ENCODE measurements around the gene LIN7B.

The LIN7B gene

GRCh38 chr19:49084206-49085019 is 29.8 kb upstream of the LIN7B start:
- TF ChIP-seq TEAD4 (IDR thresholded peaks at IDR 0.05) (no peak), MAX (IDR thresholded peaks at IDR 0.05) (no peak), CEBPB (IDR thresholded peaks at IDR 0.05) (no peak), EGR1 (IDR thresholded peaks at IDR 0.05) (no peak)

- TF ChIP-seq MAX (IDR thresholded peaks at IDR 0.05) = peak; percentile 84
- TF ChIP-seq USF1 (IDR thresholded peaks at IDR 0.05) = 0 out of 2 replicates have a peak, but pooled peaks have one; percentile 20
- TF ChIP-seq EGR1 (IDR thresholded peaks at IDR 0.05) = peak; percentile 82
- no peak for TF ChIP-seq RAD21 (IDR thresholded peaks at IDR 0.05; ENCODE audit: low read depth)
- peak; percentile 91 for TF ChIP-seq NFIC (IDR thresholded peaks at IDR 0.05)
- no peak for TF ChIP-seq YY1 (IDR thresholded peaks at IDR 0.05; ENCODE audit: low read depth)
- TF ChIP-seq TEAD4 (IDR thresholded peaks at IDR 0.05) = 0 out of 2 replicates have a peak, but pooled peaks have one; percentile 3
- TF ChIP-seq CEBPB (IDR thresholded peaks at IDR 0.05) = no peak
- 0 out of 2 replicates have a peak, but pooled peaks have one; percentile 1 for TF ChIP-seq ZBTB7A (IDR thresholded peaks at IDR 0.05; ENCODE audit: low read depth)
- TF ChIP-seq CREB1 (IDR thresholded peaks at IDR 0.05; ENCODE audit: low read depth) = no peak
- 0 out of 2 replicates have a peak, but pooled peaks have one; percentile 51 for TF ChIP-seq FOXM1 (IDR thresholded peaks at IDR 0.05; ENCODE audit: borderline replicate concordance, low read depth)
- no peak for TF ChIP-seq REST (IDR thresholded peaks at IDR 0.05; ENCODE audit: low read depth)
- TF ChIP-seq TCF12 (IDR thresholded peaks at IDR 0.05; ENCODE audit: low read depth) = peak; percentile 54
- TF ChIP-seq TAF1 (IDR thresholded peaks at IDR 0.05; ENCODE audit: low read depth) = peak; percentile 99
- TF ChIP-seq EP300 (IDR thresholded peaks at IDR 0.05; ENCODE audit: borderline replicate concordance) = peak; percentile 15; the same call in 1 of the 2 replicates
Observed at GRCh38 chr19:49085020-49085867, 28.9 kb upstream of the LIN7B start, which contains the start of gene SNRNP70. Gene SNRNP70 (plus strand): TSS chr19:49085451. CDS start chr19:49086415, 964 bp downstream.

GRCh38 chr19:49085868-49086232 is 28.3 kb upstream of the LIN7B start:
- TF ChIP-seq NFIC (IDR thresholded peaks at IDR 0.05) = no peak
- no peak for TF ChIP-seq REST (IDR thresholded peaks at IDR 0.05; ENCODE audit: low read depth)
- TF ChIP-seq MAX (IDR thresholded peaks at IDR 0.05) = no peak
- TF ChIP-seq EP300 (IDR thresholded peaks at IDR 0.05; ENCODE audit: borderline replicate concordance) = no peak
- TF ChIP-seq TCF12 (IDR thresholded peaks at IDR 0.05; ENCODE audit: low read depth) = no peak
- no peak for TF ChIP-seq TEAD4 (IDR thresholded peaks at IDR 0.05)
- TF ChIP-seq CEBPB (IDR thresholded peaks at IDR 0.05) = no peak
- no peak for TF ChIP-seq EGR1 (IDR thresholded peaks at IDR 0.05)
- no peak for TF ChIP-seq TAF1 (IDR thresholded peaks at IDR 0.05; ENCODE audit: low read depth)
- no peak for TF ChIP-seq USF1 (IDR thresholded peaks at IDR 0.05)
- no peak for TF ChIP-seq CREB1 (IDR thresholded peaks at IDR 0.05; ENCODE audit: low read depth)
- no peak for TF ChIP-seq FOXM1 (IDR thresholded peaks at IDR 0.05; ENCODE audit: borderline replicate concordance, low read depth)
- TF ChIP-seq ZBTB7A (IDR thresholded peaks at IDR 0.05; ENCODE audit: low read depth) = no peak
- TF ChIP-seq YY1 (IDR thresholded peaks at IDR 0.05; ENCODE audit: low read depth) = no peak
- TF ChIP-seq RAD21 (IDR thresholded peaks at IDR 0.05; ENCODE audit: low read depth) = no peak

GRCh38 chr19:49086296-49086695 is 27.9 kb upstream of the LIN7B start:
- no peak for TF ChIP-seq EGR1 (IDR thresholded peaks at IDR 0.05)
- no peak for TF ChIP-seq TCF12 (IDR thresholded peaks at IDR 0.05; ENCODE audit: low read depth)
- no peak for TF ChIP-seq MAX (IDR thresholded peaks at IDR 0.05)
- no peak for TF ChIP-seq USF1 (IDR thresholded peaks at IDR 0.05)
- TF ChIP-seq TAF1 (IDR thresholded peaks at IDR 0.05; ENCODE audit: low read depth) = no peak
- no peak for TF ChIP-seq FOXM1 (IDR thresholded peaks at IDR 0.05; ENCODE audit: borderline replicate concordance, low read depth)
- no peak for TF ChIP-seq YY1 (IDR thresholded peaks at IDR 0.05; ENCODE audit: low read depth)
- no peak for TF ChIP-seq NFIC (IDR thresholded peaks at IDR 0.05)
- no peak for TF ChIP-seq RAD21 (IDR thresholded peaks at IDR 0.05; ENCODE audit: low read depth)
- no peak for TF ChIP-seq REST (IDR thresholded peaks at IDR 0.05; ENCODE audit: low read depth)
